NCI-H1105 (cell line): ENCODE measurements around the gene STX1B.
"Not testable (repeated sequence)": the region's sequence is repeated elsewhere in the genome, so short reads cannot be mapped to it uniquely, and the experiment has no call there.

Experiments used
- DNase-seq: peaks from one replicate; lab custom pipeline; 2025; lab: John Stamatoyannopoulos, UW

STX1B gene

GRCh38 chr16:30951750-30952149 lies 58.7 kb downstream of the STX1B start:
- DNase-seq = no peak

GRCh38 chr16:30951193-30951592 lies 59.2 kb downstream of the STX1B start:
- DNase-seq = no peak

DNA sequence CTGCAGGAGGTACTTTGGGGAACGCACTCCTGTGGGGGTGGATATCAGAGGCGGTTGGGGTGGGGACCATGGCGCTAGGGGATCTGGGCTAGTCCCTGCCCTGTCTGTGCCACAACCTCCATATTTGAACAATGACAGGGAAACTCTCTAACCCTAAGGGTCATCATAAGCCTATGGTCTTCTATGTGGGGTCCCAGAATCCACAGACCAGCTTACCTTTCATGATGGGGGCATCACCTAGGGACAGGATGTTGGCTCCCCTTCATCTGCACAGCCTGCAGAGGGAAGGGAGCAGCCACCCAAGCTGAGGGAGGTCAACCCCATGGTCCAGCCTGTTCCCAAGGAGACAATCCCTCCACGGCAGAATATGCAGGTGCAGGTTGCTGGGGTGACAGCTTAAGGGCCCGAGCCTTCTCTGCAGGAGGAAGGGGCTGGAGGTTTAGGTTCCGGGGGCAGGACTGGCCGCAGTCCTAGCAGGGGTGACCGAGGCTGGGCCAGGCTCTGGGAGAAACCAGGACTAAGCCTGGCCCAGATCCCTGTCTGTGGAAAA lies 59.8 kb downstream of the STX1B start:
- no peak for DNase-seq

GRCh38 chr16:30949650-30950515 lies 60.6 kb downstream of the STX1B start:
- DNase-seq = peak; percentile 50

DNA sequence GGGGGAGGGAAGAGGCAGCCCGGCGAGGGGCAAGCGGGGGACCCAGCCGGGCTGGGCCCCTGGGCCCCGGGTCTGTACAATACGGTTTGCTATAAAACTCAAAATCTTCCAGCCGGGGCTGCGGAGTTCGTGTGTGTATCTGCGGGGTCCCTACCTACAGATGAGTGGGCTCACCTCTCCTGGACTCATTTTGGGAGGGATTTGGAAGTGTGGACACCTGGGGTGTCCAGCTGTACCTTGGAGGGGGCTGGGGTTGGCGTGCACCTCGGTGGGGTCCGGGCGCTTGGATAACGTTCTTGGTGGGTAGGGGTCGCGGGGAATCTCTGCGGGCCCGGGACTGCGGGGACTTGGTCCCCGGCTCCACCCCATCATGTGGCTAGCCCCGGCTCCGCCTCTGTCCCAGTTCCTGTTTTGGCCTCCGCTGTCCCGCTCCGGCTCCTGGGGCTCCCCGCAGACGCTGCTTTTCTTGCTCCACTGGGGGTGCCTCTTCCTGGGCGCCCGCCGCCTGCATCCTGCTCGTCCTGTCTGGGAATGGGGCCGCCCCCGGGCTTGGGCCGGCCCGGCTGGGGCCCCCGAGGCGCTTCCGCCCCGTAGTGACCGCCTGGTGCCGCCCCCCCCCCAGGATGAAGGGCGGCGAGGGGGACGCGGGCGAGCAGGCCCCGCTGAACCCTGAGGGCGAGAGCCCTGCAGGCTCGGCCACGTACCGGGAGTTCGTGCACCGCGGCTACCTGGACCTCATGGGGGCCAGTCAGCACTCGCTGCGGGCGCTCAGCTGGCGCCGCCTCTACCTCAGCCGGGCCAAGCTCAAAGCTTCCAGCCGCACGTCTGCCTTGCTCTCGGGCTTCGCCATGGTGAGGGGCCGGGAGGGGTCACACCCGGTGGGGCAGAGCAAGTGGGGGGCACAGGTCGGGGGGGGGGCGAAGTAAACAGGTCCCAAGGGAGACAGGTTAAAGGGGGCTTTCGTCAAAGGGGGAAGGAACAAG lies 61.5 kb downstream of the STX1B start, which contains the start of gene ORAI3:
Gene ORAI3 (plus strand): TSS at position 402 of the 983 bp plus-strand sequence. CDS start 222 bp downstream, at position 624.
- no peak for DNase-seq

- peak; percentile 98 for DNase-seq
These were observed 62.4 kb downstream of the STX1B start for GRCh38 chr16:30947859-30948666.

- DNase-seq = no peak
These were observed 62.9 kb downstream of the STX1B start for GRCh38 chr16:30947541-30947858.

GRCh38 chr16:30946671-30947540 lies 63.5 kb downstream of the STX1B start:
- DNase-seq = no peak

DNA sequence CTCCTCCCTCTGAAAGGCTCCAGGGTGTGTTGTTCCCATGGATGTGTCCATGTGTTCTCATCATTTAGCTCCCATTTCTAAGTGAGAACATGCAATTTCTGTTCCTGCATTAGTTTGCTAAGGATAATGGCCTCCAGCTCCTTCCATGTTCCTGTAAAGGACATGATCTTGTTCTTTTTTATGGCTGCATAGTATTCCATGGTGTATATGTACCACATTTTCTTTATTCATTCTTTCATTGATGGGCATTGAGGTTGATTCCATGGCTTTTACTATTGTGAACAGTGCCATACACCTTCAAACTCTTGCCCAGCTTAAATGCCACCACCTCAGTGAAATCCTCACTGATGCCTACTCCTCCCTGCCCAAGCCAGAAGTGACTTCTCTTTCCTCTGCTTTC lies 66.1 kb downstream of the STX1B start:
- DNase-seq = no peak

- DNase-seq = no peak
These were observed 68.0 kb downstream of the STX1B start for GRCh38 chr16:30942426-30942806.

DNA sequence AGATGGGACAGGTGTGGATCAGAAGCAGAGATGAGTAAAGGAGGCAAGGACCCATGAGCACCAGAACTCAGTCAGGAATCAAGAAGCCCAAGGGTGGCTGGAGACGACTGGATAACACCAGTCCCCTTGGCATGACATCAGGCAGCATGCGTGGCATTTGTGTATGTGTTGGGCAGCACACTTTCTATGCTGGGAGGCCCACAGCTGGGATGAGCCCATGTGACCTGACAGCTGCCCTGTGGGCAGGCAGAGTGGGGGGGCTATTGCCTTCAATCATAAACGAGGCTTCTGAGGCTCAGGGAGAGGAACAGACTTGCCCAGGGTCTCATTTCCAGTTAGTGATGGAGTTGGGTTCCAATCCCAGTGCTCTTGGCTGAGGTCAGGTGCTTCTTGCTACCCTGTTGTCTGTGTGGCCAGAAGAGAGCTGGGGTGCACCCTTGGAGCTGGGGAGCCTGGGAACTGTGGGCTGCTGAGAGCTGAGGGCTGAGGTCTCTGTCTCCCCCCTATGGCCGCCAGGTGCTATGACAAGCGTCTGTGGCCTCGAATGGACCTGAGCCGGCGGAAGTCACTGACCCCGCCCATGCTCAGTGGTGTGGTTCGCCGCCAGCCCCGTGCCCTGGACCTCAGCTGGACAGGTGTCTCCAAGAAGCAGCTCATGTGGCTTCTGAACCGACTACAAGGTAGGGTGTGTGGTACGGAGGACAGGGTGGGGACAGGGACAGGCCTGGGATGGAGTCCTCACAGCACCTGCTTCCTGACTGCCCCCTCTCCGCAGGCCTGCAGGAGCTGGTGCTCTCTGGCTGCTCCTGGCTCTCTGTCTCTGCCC lies 68.6 kb downstream of the STX1B start:
- DNase-seq = peak; percentile 15

DNA sequence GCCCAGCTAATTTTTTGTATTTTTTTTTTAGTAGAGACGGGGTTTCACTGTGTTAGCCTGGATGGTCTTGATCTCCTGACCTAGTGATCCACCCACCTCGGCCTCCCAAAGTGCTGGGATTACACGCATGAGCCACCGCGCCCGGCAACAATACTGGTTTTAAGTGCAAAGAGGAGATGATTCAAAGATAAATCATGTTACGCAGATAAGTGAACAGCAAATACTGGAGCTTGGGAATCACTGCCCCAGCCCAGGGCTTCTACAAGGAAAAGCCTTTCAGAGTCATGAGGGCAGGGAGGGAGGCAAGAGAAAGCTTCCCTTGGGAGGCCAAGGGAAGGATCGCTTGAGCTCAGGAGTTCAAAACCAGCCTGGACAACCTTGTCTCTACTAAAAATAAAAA lies 70.9 kb downstream of the STX1B start:
- not testable (repeated sequence) for DNase-seq
